Cardiac fibroblast (primary cell): ENCODE data around the gene RAP1GAP.
A peak's percentile ranks its signal among the peaks of the same experiment; 100 is the strongest.

Experiments
- DNase-seq, 2 donors: peaks; one replicate each; pipeline versions ENCODE4 v3.0.0 to v3.0.0-alpha.2; 2010; ENCODE audit warnings: low read depth in 2 of 2
- H3K4me3 ChIP-seq, 2 donors: replicated peaks in 1 of 2; 1 replicate in 1 of 2; 2 replicates in 1 of 2; pipeline ENCODE4 v1.5.1; 2011; ENCODE audit warnings: low read depth in 2 of 2, low read length in 2 of 2, mild to moderate bottlenecking in 2 of 2, moderate library complexity in 1 of 2
- CTCF ChIP-seq: IDR thresholded peaks from one replicate; pipeline ENCODE4 v1.5.1; 2011; ENCODE audit warnings: low read depth, mild to moderate bottlenecking, low read length, inconsistent platforms

Gene RAP1GAP

GRCh38 chr1:21572221-21572620, 96.9 kb downstream of the RAP1GAP start:
- H3K4me3 ChIP-seq = no peak overlapping the region
- TF ChIP-seq CTCF = no peak

GRCh38 chr1:21570885-21571284, 98.3 kb downstream of the RAP1GAP start:
- DNase-seq = no peak
- no peak for TF ChIP-seq CTCF
- H3K4me3 ChIP-seq = no peak overlapping the region

More at GRCh38 chr1:21572221-21572620, 96.9 kb downstream of the RAP1GAP start:
- no peak for DNase-seq

- no peak for DNase-seq
- TF ChIP-seq CTCF = no peak
- H3K4me3 ChIP-seq = no peak overlapping the region
These were observed 98.7 kb downstream of the RAP1GAP start for GRCh38 chr1:21570528-21570875.

- TF ChIP-seq CTCF = no peak
- no peak for DNase-seq
- no peak overlapping the region for H3K4me3 ChIP-seq
These were observed 99.2 kb downstream of the RAP1GAP start for GRCh38 chr1:21569820-21570527.

GRCh38 chr1:21568809-21569385, 100.3 kb downstream of the RAP1GAP start:
- peak; percentile 22 to 32 for DNase-seq
- TF ChIP-seq CTCF = no peak

GRCh38 chr1:21568006-21568746, 101.0 kb downstream of the RAP1GAP start:
- DNase-seq = peak in 1 of 2 donors; percentile 67
- H3K4me3 ChIP-seq = no peak overlapping the region
- TF ChIP-seq CTCF = no peak

More at GRCh38 chr1:21568809-21569385, 100.3 kb downstream of the RAP1GAP start:
- no peak overlapping the region for H3K4me3 ChIP-seq
